Measurements from ENCODE around the gene KLK7. TPM values are rescaled to one million over a fixed set of nuclear protein-coding genes. Genes with fewer than 3 reads are reported as not detected.

KLK7 gene
- total and polyA plus RNA-seq, 4 experiments from 2014 or later, result not detected

DNA sequence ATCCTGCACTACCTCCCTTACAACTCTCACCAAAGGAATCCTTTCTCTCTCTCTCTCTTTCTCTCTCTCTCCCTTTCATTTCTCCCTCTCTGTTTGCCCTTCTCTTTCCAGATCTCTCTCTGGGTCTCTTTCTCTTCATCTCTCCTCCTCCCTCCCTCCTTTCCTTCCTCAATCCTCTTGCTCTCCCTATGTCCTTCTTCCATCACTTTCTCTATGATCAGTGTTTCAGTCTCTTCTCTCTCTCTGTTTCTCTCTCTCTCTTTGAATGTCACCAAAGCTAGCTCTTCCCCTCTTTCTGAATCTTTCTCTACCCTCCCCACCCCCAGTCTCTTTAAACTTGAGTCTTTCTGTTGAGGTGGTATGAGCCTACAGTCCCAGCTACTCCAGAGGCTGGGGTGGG is 52.7 kb downstream of the KLK7 start:
- POLR2A ChIA-PET (ENCODE audit: partially characterized antibody), result no interaction called here
- Histone ChIP-seq H3K9me3 (ENCODE audit: control insufficient read depth in 1 of 2, low read length in 2 of 2) (no peaks in the 10 kb centered on the region), H3K36me3 (ENCODE audit: insufficient read depth, low read length) (no peaks in the 10 kb centered on the region), H3K27ac (ENCODE audit: low read depth, low read length) (no peak overlapping the region), H3K4me3 (ENCODE audit: low read length in 2 of 2) (no peak overlapping the region), H3K27me3 (ENCODE audit: insufficient read depth, low read length) (no peaks in the 10 kb centered on the region), H3K4me1 (ENCODE audit: insufficient read depth, low read length) (no peaks in the 10 kb centered on the region)
- Mint-ChIP-seq H3K27ac (no peak overlapping the region), H3K9me3 (no peaks in the 10 kb centered on the region), H3K36me3 (no peaks in the 10 kb centered on the region), H3K4me3 (no peak overlapping the region), H3K27me3 (peaks cover 28 to 29% of the 10 kb centered on the region in 2 donors), H3K4me1 (peaks cover 0 to 4% (median 3%) of the 10 kb centered on the region in 4 donors)
- CTCF ChIA-PET (ENCODE audit: partially characterized antibody), result interaction anchor here (0.6 to 1.1 kb wide), 2 partner anchors 7 to 9 kb away, joined by 3 to 5 read pairs; no protein-coding TSS in a partner anchor
- DNase-seq, result no peak
- intact Hi-C loops (cut with micrococcal nuclease), result no loop called here

DNA sequence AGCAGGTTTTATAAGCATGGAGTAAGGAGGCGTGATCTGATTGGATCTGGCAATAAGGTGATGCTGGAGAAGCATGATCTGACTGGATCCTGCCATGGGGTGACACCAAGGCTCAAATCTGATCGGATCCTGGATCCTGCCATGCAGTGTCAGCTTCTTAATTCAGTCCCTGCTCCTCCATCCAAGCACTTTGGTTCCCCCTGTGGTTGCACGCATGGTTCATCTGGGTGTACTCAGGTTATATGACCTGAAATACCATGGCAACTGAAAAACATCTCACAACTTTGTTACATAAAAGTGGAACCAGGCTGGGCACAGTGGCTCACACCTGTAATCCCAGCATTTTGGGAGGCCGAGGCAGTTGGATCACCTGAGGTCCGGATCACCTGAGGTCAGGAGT is 54.9 kb downstream of the KLK7 start:
- H3K4me3 ChIP-seq (ENCODE audit: low read length in 2 of 2), result no peak overlapping the region
- no peaks in the 10 kb centered on the region for H3K9me3 ChIP-seq (ENCODE audit: control insufficient read depth in 1 of 2, low read length in 2 of 2)
- Mint-ChIP-seq H3K27ac (no peak overlapping the region), H3K36me3 (no peaks in the 10 kb centered on the region), H3K4me1 (peaks cover 0 to 4% (median 3%) of the 10 kb centered on the region in 4 donors), H3K27me3 (peaks cover 28 to 31% of the 10 kb centered on the region in 2 donors), H3K9me3 (no peaks in the 10 kb centered on the region), H3K4me3 (no peak overlapping the region)
- no peaks in the 10 kb centered on the region for H3K36me3 ChIP-seq (ENCODE audit: insufficient read depth, low read length)
- CTCF ChIA-PET (ENCODE audit: partially characterized antibody), result no interaction called here
- H3K27me3 ChIP-seq (ENCODE audit: insufficient read depth, low read length), result no peaks in the 10 kb centered on the region
- no peak for DNase-seq
- H3K4me1 ChIP-seq (ENCODE audit: insufficient read depth, low read length), result no peaks in the 10 kb centered on the region
- POLR2A ChIA-PET (ENCODE audit: partially characterized antibody), result no interaction called here
- intact Hi-C loops (cut with micrococcal nuclease), result loop anchor here (10.0 kb wide), 1 partner anchor 166 kb away; no protein-coding TSS in a partner anchor
- no peak overlapping the region for H3K27ac ChIP-seq (ENCODE audit: low read depth, low read length)

Other genes starting within 250 kb of the KLK7 start
- not detected for gene GPR32, start 213.5 kb downstream of the KLK7 start, total RNA-seq
- not detected for gene GPR32, start 213.5 kb downstream of the KLK7 start, polyA plus RNA-seq
- gene ACP4, start 193.5 kb downstream of the KLK7 start, total RNA-seq, result not detected
- not detected for gene ACP4, start 193.5 kb downstream of the KLK7 start, polyA plus RNA-seq
- gene KLK1, start 160.1 kb downstream of the KLK7 start, total RNA-seq, result not detected
- not detected for gene KLK1, start 160.1 kb downstream of the KLK7 start, polyA plus RNA-seq
- not detected for gene KLK15, start 150.3 kb downstream of the KLK7 start, total RNA-seq
- not detected for gene KLK15, start 150.3 kb downstream of the KLK7 start, polyA plus RNA-seq
- gene KLK3, start 129.0 kb downstream of the KLK7 start, total RNA-seq, result not detected
- gene KLK3, start 129.0 kb downstream of the KLK7 start, polyA plus RNA-seq, result not detected
- not detected for gene KLK2, start 110.5 kb downstream of the KLK7 start, total RNA-seq
- not detected for gene KLK2, start 110.5 kb downstream of the KLK7 start, polyA plus RNA-seq
- not detected for gene KLK4, start 72.5 kb downstream of the KLK7 start, total RNA-seq
- not detected for gene KLK4, start 72.5 kb downstream of the KLK7 start, polyA plus RNA-seq
- not detected for gene KLK5, start 30.9 kb downstream of the KLK7 start, total RNA-seq
- gene KLK5, start 30.9 kb downstream of the KLK7 start, polyA plus RNA-seq, result not detected
- not detected for gene KLK6, start 14.3 kb downstream of the KLK7 start, total RNA-seq
- gene KLK6, start 14.3 kb downstream of the KLK7 start, polyA plus RNA-seq, result not detected
- gene KLK8, start 17.7 kb upstream of the KLK7 start, total RNA-seq, result not detected
- gene KLK8, start 17.7 kb upstream of the KLK7 start, polyA plus RNA-seq, result not detected
- gene KLK10, start 35.8 kb upstream of the KLK7 start, total RNA-seq, result not detected
- gene KLK10, start 35.8 kb upstream of the KLK7 start, polyA plus RNA-seq, result not detected
- not detected for gene KLK11, start 42.7 kb upstream of the KLK7 start, total RNA-seq
- gene KLK11, start 42.7 kb upstream of the KLK7 start, polyA plus RNA-seq, result not detected
- not detected for gene KLK12, start 51.1 kb upstream of the KLK7 start, total RNA-seq
- not detected for gene KLK12, start 51.1 kb upstream of the KLK7 start, polyA plus RNA-seq
- not detected for gene KLK13, start 81.2 kb upstream of the KLK7 start, total RNA-seq
- gene KLK13, start 81.2 kb upstream of the KLK7 start, polyA plus RNA-seq, result not detected
- gene KLK14, start 99.0 kb upstream of the KLK7 start, total RNA-seq, result 1 to 10 TPM in 1 of 2 experiments, not detected in 1; 1.1 TPM
- gene KLK14, start 99.0 kb upstream of the KLK7 start, polyA plus RNA-seq, result not detected
- gene CTU1, start 124.5 kb upstream of the KLK7 start, total RNA-seq, result 10 to 100 TPM; 11.4 TPM
- 1 to 10 TPM; 1.4 to 9.2 TPM for gene CTU1, start 124.5 kb upstream of the KLK7 start, polyA plus RNA-seq
- 1 to 10 TPM; 3.4 to 3.9 TPM for gene SIGLEC9, start 141.0 kb upstream of the KLK7 start, total RNA-seq
- gene SIGLEC9, start 141.0 kb upstream of the KLK7 start, polyA plus RNA-seq, result 1 to 10 TPM; 2.4 to 2.6 TPM
- under 1 TPM; 0.25 to 0.52 TPM for gene SIGLEC7, start 158.4 kb upstream of the KLK7 start, total RNA-seq
- gene SIGLEC7, start 158.4 kb upstream of the KLK7 start, polyA plus RNA-seq, result under 1 TPM in 1 of 2 donors, not detected in 1; 0.57 TPM
- under 1 TPM; 0.47 to 0.58 TPM for gene CD33, start 241.2 kb upstream of the KLK7 start, total RNA-seq
- gene CD33, start 241.2 kb upstream of the KLK7 start, polyA plus RNA-seq, result not detected

Measured in CD4-positive, alpha-beta memory T cell (primary cell).